Fibroblast of upper back skin (primary cell): ENCODE data around the gene EXOC1.
"Not testable (repeated sequence)": the region's sequence is repeated elsewhere in the genome, so short reads cannot be mapped to it uniquely, and the experiment has no call there.

Source experiments
- DNase-seq: peaks from one replicate; pipeline ENCODE4 v3.0.0-alpha.2; 2013

EXOC1 gene

GRCh38 chr4:55907469-55907868 is 54.0 kb downstream of the EXOC1 start:
- no peak for DNase-seq

DNA sequence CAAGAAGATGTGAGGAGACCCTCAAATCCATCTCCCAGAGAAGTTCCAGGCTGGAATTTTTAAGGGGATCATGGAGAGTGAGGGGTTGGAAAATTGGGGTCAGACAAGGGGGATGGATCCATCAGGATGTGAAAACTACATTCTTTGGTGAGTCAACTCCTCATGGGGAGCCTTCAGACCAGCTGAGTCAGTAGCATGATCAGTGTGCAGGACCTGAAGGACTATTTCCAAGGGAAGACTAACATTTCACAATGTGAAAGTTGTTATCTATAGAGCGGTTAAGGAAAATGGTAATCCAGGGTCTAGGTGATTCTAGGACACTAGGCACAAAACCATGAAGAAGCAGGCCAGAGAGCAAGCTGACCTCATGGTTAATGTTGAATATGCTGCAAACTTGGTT is 56.7 kb downstream of the EXOC1 start:
- peak; percentile 62 for DNase-seq

DNA sequence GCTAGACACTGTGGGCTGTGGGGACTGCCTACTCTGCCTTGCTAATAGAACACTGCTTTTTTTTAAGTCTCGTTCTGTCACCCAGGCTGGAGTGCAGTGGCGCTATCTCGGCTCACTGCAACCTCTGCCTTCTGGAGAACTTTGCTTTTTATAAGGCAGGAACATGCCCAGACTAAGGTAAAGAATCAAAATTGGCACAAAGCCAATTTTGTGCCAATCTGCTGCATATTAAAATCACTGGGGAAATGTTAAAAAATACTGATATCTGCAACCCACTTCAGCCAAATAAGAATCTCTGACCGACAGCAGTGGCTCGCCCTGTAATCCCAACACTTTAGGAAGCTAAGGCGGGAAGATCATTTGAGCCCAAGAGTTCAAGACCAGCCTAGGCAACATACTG is 58.8 kb downstream of the EXOC1 start:
- no peak for DNase-seq

GRCh38 chr4:55920571-55920970 is 67.1 kb downstream of the EXOC1 start:
- no peak for DNase-seq

DNA sequence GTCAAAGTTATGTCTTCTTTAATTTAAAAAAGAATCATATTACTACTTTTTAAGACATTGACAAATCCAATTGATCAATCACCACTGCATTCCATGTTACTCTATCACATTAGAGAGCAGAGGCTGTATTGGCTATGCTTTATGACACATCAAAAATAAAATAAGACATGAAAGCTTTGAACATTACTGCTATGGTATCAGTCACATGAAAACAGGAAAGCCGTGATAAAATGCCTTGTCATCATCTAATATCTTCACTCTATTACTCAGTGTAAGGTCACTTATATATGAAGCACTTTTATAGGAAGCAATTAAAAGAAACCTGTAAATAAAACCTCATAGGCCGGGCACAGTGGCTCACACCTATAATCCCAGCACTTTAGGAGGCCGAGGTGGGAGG is 67.6 kb downstream of the EXOC1 start:
- DNase-seq = peak; percentile 15

DNA sequence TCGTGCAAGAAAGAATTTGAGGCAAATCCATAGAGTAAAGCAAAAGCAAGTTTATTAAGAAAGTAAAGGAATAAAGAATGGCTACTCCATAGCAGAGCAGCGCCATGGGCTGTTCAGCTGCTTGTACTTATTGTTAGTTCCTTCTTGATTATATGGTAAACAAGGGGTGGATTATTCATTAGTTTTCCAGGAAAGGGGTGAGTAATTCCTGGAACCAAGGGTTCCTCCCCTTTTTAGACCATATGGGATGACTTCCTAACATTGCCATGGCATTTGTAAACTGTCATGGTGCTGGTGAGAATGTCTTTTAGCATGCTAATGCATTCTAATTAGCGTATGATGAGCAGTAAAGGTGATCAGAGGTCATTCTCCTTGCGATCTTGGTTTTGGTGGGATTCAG is 71.8 kb downstream of the EXOC1 start:
- peak; percentile 6 for DNase-seq

DNA sequence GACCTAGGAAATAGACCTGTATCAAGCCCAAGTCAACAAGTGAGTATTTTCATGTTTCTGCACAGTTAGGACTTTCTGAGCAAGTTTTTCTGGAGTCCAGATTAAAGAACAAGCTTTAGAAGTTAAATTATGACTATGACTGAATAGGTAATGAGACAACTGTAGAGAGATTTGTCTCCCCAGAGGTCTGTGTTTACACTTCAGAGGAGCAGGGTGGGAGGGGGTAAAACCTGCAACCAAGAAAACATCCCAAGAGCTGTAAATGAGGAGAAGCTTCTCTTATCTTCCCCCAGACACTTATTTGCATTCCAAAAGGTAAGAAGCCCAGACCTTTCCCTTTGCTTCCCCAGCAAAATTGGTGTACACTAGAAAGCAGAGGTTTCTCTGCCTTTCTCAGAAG is 73.2 kb downstream of the EXOC1 start:
- DNase-seq = no peak

- DNase-seq = peak; percentile 5
These were observed 74.5 kb downstream of the EXOC1 start for GRCh38 chr4:55927803-55928437.

- no peak for DNase-seq
These were observed 75.4 kb downstream of the EXOC1 start for GRCh38 chr4:55928846-55929245.

GRCh38 chr4:55931043-55931442 is 77.6 kb downstream of the EXOC1 start:
- no peak for DNase-seq

DNA sequence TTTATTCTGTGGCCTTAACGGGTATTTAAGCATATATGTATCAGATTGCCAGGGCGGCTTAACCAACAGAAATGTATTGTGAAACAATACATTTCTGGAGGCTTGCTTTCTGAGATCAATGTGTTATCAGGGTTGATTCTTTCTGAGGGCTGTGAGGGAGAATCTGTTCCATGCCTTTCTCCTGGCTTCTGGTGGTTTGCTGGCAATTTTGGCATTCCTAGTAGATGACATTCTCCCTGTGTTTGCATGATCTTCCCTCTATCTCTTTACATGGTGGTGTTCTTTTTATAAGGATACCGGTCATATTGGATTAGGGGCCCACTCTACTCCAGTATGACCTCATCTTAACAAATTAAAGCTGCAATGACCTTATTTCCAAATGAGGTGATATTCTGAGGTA is 78.4 kb downstream of the EXOC1 start:
- DNase-seq = peak; percentile 78

DNA sequence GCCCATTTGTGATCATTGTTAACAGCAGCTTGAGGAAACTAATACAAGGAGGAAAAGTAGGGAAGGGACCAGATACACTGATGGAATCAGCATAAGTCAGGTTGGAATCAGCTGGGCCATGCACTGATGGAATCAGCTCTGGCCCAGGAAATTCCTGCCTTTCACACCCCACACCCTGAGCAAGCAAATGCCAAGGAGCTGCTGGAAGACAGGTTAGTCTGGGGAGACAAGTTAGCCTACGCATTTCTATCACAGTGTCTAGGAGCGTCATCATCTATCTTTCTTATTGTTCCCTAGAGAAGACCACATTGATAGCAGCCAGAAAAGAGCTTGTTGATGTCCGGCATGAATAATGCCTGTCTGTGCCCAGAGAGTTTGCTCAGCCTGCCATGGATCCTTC is 79.1 kb downstream of the EXOC1 start:
- DNase-seq = no peak

DNA sequence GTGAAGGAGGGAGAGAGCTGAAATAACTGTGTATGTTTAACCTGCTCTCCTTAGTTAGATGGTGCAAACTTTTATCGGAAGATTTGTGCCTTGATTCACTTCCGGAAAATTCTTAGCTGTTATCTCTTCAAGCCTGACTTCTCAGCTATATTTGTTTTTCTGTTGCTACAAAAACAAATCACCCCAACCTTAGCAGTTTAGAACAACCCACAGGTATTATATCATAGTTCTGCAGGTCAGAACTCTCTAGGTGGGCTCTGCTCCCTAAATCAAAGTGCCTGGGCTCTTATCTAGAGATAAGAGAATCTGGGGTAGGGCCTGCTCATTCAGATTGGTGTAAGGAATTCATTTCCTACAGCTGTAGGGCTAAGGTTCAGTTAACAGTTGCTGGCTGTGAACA is 80.2 kb downstream of the EXOC1 start:
- no peak for DNase-seq

DNA sequence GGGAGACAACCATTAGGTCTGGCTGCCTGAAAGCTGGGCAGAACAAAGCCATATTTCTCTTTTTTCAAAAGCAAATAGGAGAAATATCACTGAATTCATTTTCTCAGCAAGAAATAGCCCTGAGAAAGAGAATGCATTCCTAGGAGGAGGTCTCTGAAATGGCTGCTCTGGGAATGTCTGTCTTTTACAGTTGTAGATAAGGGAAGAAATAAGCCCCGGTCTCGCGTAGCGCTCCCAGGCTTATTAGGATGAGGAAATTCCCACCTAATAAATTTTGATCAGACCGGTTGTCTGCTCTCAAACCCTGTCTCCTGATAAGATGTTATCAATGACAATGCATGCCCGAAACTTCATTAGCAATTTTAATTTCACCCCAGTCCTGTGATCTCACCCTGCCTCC is 82.5 kb downstream of the EXOC1 start:
- DNase-seq = not testable (repeated sequence)

- DNase-seq = no peak
These were observed 85.0 kb downstream of the EXOC1 start for GRCh38 chr4:55938481-55938880.

GRCh38 chr4:55939421-55939820 is 86.0 kb downstream of the EXOC1 start:
- no peak for DNase-seq

DNA sequence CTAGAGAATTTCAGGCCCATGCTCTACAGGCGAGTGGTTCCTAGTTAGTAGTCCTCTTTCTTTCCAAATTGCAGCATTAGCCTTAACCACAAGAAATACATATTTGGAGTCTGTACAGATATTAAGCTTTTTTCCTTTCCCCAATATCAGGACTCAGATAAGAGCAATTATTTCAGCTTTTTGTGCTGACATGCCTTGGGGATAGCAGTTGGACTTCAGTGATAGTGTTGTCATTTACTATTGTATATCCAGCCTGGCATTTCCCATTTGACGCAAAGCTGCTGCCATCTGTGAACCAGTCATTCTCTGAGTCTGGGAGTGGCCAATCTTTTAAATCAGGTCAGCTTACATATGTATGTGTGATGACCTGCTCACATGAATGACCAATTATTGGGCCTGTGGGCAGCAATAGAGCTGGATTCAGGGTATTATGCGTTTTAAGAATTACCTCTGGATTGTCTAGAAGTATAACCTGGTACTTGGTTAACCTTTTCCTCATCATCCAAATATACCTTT is 88.5 kb downstream of the EXOC1 start:
- DNase-seq = no peak

GRCh38 chr4:55947254-55947882 is 93.9 kb downstream of the EXOC1 start:
- peak; percentile 48 for DNase-seq

DNA sequence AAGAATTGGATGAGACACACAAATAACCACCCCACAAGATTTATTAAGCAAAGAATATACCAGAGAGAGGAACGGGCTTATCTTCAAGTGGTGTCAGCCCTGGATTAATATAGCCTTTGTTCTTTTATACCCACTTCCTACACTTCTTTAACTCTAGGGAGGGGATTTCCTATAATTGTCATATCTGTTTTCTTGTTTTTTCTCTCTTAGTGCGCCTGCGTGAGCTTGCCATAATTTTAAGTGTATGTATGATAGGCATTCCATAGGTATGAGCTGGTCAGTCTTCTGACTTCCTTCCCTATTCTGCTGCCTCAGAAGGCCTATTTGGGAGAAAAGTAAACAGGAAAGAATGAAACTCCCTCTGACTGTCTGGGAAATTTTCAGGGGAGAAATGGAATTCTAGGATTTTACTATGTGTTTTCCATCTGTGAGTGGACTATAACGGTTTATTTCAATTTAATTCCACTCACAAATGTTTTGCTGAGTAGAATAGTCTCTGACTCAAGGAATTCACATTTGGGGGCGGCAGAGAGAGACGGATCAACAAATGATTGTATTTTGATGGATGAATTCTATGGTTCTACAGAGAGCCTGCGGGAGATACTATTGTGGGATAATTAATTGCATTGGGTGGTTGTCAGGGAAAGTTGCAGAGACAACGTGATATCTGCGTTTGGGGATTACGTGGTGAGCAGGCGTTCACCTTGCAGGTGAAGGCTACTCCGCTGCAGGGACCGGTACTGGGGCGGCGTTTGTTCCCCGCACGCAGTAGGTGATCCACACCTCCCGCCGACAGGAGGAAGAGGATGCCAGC is 94.7 kb downstream of the EXOC1 start:
- DNase-seq = peak; percentile 96

DNA sequence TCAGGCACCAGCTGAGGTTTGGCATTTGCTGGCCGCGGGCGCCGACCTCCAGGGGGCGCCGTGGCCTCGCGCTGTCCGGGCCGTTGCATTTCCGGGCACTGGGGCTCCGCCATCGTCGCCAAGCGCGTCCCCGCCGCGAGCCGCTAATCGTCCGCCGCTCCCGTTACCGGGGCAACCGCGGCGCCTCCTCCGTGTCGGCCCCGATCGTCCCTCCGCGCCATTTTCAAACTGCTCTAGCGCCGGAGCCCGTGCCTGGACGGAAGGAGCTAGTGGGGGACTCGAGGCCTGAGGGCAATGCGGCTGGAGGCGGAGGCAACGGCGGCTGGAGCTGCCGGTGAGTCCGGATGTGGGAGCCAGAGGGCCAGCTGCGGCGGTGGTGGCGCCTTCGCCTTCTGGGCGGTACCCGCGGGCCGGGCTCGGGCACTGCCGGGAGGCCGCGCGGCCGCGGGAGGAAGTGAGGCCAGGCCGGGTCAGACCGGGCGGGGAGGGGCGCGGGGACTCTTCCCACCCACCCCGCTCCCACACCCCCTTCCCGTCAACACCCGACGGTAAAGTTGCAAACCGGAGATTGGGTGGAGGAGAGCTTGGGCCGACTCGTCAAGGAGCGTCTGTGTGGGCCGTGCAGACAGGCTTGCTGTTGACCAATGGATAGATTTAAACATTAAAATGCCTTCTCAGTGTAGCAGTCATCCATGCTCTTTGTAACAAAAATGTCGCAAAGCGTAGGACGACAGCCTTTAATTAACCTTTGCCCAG is 95.5 kb downstream of the EXOC1 start, which contains the start of gene CEP135:
Gene CEP135 (plus strand): TSS at position 220 of the 756 bp plus-strand sequence. CDS start 3,186 bp downstream, outside the sequence.
- DNase-seq = peak; percentile 91

DNA sequence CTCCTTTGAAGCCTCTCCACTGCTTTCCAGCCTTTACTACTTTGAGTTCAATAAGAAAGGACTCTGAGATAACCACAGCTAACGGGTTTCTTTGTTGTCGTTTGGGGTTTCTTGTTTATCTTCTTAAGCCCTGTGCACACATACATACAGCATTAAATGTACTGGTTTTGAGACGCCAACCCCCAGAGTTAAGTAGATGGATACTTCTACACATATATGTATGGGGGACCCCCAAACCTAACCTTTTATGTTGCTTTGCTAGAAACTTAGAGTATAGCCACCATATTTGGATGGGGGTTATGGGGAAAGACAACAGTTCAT is 96.0 kb downstream of the EXOC1 start:
- peak; percentile 3 for DNase-seq

DNA sequence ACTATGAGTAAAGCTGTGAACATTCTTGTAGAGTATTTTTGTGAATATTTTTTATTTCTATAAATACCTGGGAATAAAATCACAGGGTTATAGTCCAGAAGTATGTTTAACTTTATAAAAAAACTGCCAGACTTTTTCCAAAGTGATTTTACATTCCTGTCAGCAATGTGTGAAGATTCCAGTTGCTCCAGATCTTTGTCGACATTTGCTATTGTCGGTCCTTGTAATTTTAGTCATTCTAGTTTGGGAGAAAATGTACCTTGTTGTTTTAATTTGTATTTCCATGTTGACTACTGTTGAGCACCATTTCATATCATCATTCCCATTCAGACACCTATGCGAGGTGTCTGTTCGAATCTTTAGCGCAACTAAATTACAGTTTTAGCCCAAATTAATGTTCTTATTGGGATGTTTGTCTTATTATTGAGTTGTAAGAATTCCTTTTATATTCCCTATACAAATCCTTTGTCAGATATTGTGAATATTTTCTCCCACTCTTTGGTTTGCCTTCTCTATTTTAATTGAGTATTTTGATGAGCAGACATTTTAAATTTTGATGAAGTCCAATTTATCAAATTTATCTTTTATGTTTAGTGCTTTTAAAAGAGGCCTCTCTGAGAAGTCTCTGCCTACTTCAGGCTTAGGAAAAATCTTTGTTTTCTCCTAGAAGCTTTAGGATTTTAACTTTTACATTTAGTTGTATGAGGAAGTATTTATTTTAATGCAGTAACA is 97.9 kb downstream of the EXOC1 start:
- DNase-seq = no peak
